Loucy (cell line): ENCODE data around the gene INCA1.

Experiments
- H2AFZ ChIP-seq: fragments of 200-600 bp; sonication (generic); 2 replicates; pipeline ENCODE4 v1.6.0; 2016; ENCODE audit warnings: antibody characterized with exemption, mild to moderate bottlenecking, low read length, moderate library complexity
- H3F3A ChIP-seq: fragments of 200-600 bp; 2 replicates; pipeline ENCODE4 v1.6.0; 2016; ENCODE audit warnings: antibody characterized with exemption, low read depth, mild to moderate bottlenecking
- H3K27me3 ChIP-seq: fragments of 200-600 bp; sonication (generic); 2 replicates; pipeline ENCODE4 v1.6.1; 2014; ENCODE audit warnings: low read length, mild to moderate bottlenecking; ENCODE audit not compliant: insufficient read depth, poor library complexity, severe bottlenecking
- H3K36me3 ChIP-seq: fragments of 200-600 bp; sonication (generic); 2 replicates; pipeline ENCODE4 v1.6.1; 2016; ENCODE audit warnings: low read length; ENCODE audit not compliant: insufficient read depth
- H3K4me1 ChIP-seq: fragments of 200-600 bp; sonication (generic); 2 replicates; pipeline ENCODE4 v1.5.1; 2014; ENCODE audit warnings: low read length, mild to moderate bottlenecking; ENCODE audit not compliant: insufficient read depth, poor library complexity, severe bottlenecking
- H3K4me2 ChIP-seq: fragments of 200-600 bp; sonication (generic); 2 replicates; pipeline ENCODE4 v1.6.0; 2014; ENCODE audit warnings: antibody characterized with exemption, low read length, low read depth, mild to moderate bottlenecking; ENCODE audit not compliant: poor library complexity, severe bottlenecking
- H3K4me3 ChIP-seq: fragments of 200-600 bp; sonication (generic); 2 replicates; pipeline ENCODE4 v1.5.1; 2014; ENCODE audit warnings: low read length, mild to moderate bottlenecking, mixed read lengths; ENCODE audit not compliant: poor library complexity, severe bottlenecking
- H3K79me2 ChIP-seq: fragments of 200-600 bp; sonication (generic); 2 replicates; pipeline ENCODE4 v1.6.1; 2014; ENCODE audit warnings: low read length; ENCODE audit not compliant: insufficient read depth
- H3K9ac ChIP-seq: fragments of 200-600 bp; sonication (generic); 2 replicates; pipeline ENCODE4 v1.6.0; 2014; ENCODE audit warnings: mild to moderate bottlenecking, low read depth, low read length, moderate library complexity; ENCODE audit not compliant: poor library complexity, severe bottlenecking
- H3K9me2 ChIP-seq: fragments of 200-600 bp; sonication (generic); replicated peaks from 2 replicates; pipeline ENCODE4 v1.6.1; 2016; ENCODE audit warnings: low read depth, low read length, mixed read lengths
- H3K9me3 ChIP-seq: fragments of 200-600 bp; sonication (generic); 2 replicates; pipeline ENCODE4 v1.6.1; 2014; ENCODE audit warnings: mild to moderate bottlenecking, antibody characterized with exemption, low read length, low read depth; ENCODE audit not compliant: insufficient read depth
- H4K20me1 ChIP-seq: fragments of 200-600 bp; sonication (generic); 2 replicates; pipeline ENCODE4 v1.6.0; 2014; ENCODE audit warnings: antibody characterized with exemption, low read length, mild to moderate bottlenecking; ENCODE audit not compliant: insufficient read depth, poor library complexity, severe bottlenecking
- EZH2phosphoT487 ChIP-seq: fragments of 200-600 bp; IDR thresholded peaks from 2 replicates; pipeline ENCODE4 v1.6.1; 2018; ENCODE audit warnings: antibody characterized with exemption, mild to moderate bottlenecking, moderate library complexity, borderline replicate concordance
- TF ChIP-seq, protein P1 (sequence below): fragments of 200-600 bp; sonication (generic); conservative IDR thresholded peaks from 2 replicates; pipeline ENCODE4 v1.5.1; 2014; ENCODE audit warnings: mild to moderate bottlenecking, antibody characterized with exemption, low read length

The INCA1 gene

DNA sequence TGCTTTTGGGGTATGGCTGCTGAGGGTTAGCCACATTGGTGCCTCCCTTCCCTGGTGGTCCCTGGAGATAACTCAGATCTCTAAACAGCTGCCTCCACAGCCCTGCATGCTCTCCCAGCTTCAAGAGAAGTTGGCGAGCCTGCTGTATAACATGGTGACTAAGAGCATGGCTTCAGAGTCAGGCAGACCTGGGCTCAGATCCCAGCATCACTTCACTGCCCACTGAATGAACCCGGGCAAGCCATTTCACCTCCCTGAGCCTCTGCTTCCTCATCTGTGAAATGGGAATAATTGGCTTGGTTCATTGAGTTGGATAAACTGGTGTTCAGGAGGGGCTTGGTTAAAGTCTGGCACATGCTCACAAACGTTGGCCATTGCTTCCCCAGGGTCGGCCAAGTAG, 17.0 kb upstream of the INCA1 start:
- Histone ChIP-seq H3K36me3 (0 out of 2 replicates have a peak, but pooled peaks cover 4% of the 10 kb centered on the region), H3K9me2 (no peaks in the 10 kb centered on the region), H3K9me3 (no peaks in the 10 kb centered on the region), H3K27me3 (no peaks in the 10 kb centered on the region), H2AFZ (no peak overlapping the region), H3F3A (no peaks in the 10 kb centered on the region), H3K4me1 (no peaks in the 10 kb centered on the region), H4K20me1 (no peaks in the 10 kb centered on the region), H3K4me2 (no peak overlapping the region), H3K9ac (no peak overlapping the region), H3K4me3 (no peak overlapping the region), H3K79me2 (no peaks in the 10 kb centered on the region)
- TF ChIP-seq EZH2phosphoT487: no peak
- TF ChIP-seq, protein P1, sequence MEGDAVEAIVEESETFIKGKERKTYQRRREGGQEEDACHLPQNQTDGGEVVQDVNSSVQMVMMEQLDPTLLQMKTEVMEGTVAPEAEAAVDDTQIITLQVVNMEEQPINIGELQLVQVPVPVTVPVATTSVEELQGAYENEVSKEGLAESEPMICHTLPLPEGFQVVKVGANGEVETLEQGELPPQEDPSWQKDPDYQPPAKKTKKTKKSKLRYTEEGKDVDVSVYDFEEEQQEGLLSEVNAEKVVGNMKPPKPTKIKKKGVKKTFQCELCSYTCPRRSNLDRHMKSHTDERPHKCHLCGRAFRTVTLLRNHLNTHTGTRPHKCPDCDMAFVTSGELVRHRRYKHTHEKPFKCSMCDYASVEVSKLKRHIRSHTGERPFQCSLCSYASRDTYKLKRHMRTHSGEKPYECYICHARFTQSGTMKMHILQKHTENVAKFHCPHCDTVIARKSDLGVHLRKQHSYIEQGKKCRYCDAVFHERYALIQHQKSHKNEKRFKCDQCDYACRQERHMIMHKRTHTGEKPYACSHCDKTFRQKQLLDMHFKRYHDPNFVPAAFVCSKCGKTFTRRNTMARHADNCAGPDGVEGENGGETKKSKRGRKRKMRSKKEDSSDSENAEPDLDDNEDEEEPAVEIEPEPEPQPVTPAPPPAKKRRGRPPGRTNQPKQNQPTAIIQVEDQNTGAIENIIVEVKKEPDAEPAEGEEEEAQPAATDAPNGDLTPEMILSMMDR: no peak

DNA sequence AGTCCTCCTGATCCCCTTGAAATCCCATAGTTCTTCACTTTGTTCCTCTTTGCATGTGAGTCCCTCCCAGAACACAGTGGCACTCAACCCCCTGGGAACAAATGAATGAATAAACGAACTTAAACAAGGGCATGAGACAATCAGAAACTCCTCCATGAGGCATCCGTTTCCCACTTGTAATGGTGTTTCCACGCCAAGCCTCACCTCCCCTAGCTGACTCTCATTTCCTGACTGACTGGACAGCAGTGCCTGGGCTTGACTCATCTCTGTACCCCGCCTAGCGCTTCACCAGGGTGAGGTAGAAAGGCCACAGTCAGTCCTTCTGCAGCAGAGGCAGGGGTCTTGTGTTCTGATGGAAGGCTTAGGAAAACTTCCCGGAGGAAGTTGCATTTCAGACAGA, 14.6 kb upstream of the INCA1 start:
- H4K20me1 ChIP-seq: no peaks in the 10 kb centered on the region
- H3K9ac ChIP-seq: no peak overlapping the region
- no peaks in the 10 kb centered on the region for H3K79me2 ChIP-seq
- no peaks in the 10 kb centered on the region for H3K4me1 ChIP-seq
- H3K9me3 ChIP-seq: no peaks in the 10 kb centered on the region
- no peaks in the 10 kb centered on the region for H3F3A ChIP-seq
- H3K9me2 ChIP-seq: no peaks in the 10 kb centered on the region
- TF ChIP-seq EZH2phosphoT487: no peak
- TF ChIP-seq, protein P1: no peak
- H3K27me3 ChIP-seq: no peaks in the 10 kb centered on the region
- H3K4me2 ChIP-seq: no peak overlapping the region
- no peak overlapping the region for H2AFZ ChIP-seq
- peaks cover 8% of the 10 kb centered on the region; the same call in 1 of the 2 replicates for H3K36me3 ChIP-seq
- H3K4me3 ChIP-seq: no peak overlapping the region

DNA sequence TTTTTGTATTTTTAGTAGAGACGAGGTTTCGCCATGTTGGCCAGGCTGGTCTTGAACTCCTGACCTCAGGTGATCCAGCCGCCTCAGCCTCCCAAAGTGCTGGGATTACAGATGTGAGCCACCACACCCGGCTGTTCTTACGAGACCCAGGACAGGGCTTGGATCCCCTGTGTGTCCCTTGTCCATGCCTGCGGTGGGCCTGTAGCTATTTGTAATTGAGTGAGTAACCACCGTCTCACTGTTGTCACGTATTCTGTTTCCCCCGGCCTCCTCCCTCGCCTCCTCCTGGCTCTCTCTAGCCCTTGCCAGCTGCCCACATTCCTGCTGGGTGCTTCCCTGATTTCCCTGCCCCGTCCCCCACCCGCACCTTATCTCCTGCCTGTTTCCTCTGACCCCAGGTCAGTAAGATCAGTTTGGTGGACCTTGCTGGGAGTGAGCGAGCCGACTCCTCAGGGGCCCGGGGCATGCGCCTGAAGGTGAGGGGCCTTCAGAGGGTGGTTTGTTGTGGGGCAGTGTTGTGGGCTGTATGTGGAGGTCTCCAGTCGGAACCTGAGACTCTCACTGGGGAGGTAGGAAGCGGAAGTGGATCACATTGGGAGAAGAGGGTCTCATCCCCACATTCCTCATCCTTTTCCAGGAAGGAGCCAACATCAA, 6.0 kb upstream of the INCA1 start:
- Histone ChIP-seq H3K9me2 (no peaks in the 10 kb centered on the region), H4K20me1 (no peaks in the 10 kb centered on the region), H3K4me1 (peaks cover 14% of the 10 kb centered on the region), H3K9me3 (no peaks in the 10 kb centered on the region), H3K4me3 (no peak overlapping the region), H3F3A (no peaks in the 10 kb centered on the region), H3K4me2 (no peak overlapping the region), H3K36me3 (peaks cover 32% of the 10 kb centered on the region; the same call in 1 of the 2 replicates), H3K9ac (no peak overlapping the region), H2AFZ (no peak overlapping the region), H3K27me3 (no peaks in the 10 kb centered on the region), H3K79me2 (peaks cover 17% of the 10 kb centered on the region; the same call in 1 of the 2 replicates)
- TF ChIP-seq EZH2phosphoT487: no peak
- TF ChIP-seq, protein P1: no peak
